SK-MEL-5 (cell line): ENCODE data around the gene CNTNAP5. TPM values are rescaled to one million over a fixed set of nuclear protein-coding genes. Genes with fewer than 3 reads are reported as not detected.
A peak's percentile ranks its signal among the peaks of the same experiment; 100 is the strongest.

ENCODE experiments used
- DNase-seq: peaks from one replicate; pipeline ENCODE4 v3.0.0-alpha.2; 2016; ENCODE audit warnings: low read depth, low spot score
- in situ Hi-C: cut with HindIII; loops from 2 replicates; pipeline ENCODE4 v1.10.0; 2016; ENCODE audit warnings: low sequenced_read_pairs, high pct_unique_total_duplicates, low pct_unique_long_range_greater_than_20kb
- total RNA-seq: library from RNA; depleted of rRNA; stranded (reverse); fragments of >200 nt; shearing (Covaris generic); gene quantifications from 2 replicates; pipeline ENCODE4 v1.2.3, GENCODE V29; 2014

Gene CNTNAP5
- total RNA-seq, 1 experiment from 2014 or later = not detected

DNA sequence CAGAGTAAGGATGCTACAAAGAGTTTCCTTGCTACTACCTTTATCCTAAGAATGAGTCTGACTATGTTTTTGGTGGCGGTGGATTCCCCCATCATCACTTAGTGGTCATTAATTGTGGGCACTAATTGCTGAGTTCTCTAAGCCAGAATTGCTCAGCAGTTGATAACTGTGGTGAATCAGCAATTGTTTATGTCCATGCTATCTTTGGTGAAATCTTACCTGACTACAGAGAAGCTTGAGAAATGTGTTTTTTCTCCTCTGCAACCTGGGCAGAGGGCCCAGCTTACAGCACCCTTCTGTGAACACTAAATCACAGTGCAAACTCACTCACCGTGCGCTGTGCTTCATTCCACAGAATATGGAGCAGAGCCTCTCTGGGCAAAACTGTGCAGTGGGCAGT lies 683.6 kb downstream of the CNTNAP5 start:
- in situ Hi-C loops = no loop called here
- no peak for DNase-seq

DNA sequence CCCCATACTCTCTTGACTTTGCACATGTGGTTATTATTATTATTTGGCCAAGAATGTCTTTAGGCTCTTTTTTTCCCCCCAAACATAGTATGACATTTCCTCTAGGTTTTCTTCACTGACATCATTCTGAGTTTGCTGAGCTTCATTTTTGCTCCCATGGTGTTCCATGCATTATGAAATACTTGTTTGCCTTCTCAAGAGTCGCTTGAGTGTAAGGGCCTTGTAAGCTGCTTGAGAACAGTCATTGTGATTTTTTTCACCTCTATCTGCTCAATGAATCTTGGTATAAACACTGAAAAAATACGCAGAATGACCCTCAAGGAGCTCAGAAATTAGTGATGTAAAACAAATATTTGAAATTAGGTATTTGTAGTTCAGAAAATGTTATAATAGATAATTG lies 688.9 kb downstream of the CNTNAP5 start:
- in situ Hi-C loops = no loop called here
- no peak for DNase-seq

GRCh38 chr2:124725187-124725586 lies 700.1 kb downstream of the CNTNAP5 start:
- no peak for DNase-seq
- in situ Hi-C loops = no loop called here

DNA sequence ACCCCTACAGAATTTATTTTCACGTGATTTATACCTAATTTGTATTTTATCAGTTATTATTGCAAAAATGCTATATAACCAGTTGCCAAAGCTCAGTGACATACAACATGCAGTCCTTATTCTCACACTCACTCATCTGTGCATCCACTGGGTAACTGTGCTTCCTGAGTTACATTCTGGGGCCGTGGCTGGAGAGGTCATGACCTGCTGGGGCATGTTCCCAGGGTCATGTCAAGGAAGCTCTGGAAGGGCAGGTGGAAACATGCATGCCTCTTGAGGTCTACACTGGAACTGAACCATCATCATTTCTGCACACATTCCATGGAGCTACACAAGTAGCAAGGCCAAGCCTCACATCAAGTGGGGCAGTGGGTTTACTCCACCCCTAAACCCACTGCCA lies 715.5 kb downstream of the CNTNAP5 start:
- DNase-seq = no peak
- in situ Hi-C loops = no loop called here

DNA sequence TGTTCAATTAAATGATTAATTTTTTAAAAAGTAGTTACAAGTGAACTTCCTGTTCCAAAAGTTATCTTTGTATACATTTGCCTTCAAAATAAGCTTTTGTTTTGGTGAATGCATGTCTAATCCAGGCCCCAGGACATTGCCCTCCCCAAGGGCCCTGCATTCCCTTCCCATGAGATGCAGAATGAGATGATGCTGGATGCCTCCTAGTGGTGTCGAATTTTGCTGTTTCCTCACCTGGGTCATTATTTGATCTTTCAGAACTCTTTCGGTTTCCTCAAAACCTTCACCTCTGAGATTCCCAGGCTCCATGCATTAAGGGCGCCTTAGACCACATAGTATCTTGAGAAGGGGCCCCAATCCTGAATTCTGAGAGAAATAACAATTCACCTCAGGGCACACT lies 728.8 kb downstream of the CNTNAP5 start:
- in situ Hi-C loops = no loop called here
- no peak for DNase-seq

DNA sequence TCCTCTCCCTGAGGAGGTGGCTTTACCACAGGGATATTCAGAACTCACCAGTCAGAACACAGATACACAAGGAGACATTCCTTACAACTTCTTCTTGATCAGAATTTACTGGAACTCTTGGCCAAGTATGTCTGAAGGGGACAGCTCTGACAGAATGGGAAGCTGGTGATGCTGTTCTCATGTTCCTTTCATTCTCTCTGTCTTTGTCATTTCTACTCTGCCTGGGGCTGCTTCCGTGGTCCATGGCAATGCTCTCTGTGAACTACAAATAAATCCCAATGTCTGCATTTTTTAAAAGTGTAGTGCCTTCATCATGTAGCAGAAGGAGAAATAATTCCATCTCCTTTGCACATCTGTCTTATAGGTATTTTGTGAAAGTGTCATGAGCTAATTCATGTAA lies 730.3 kb downstream of the CNTNAP5 start:
- no peak for DNase-seq
- in situ Hi-C loops = no loop called here

DNA sequence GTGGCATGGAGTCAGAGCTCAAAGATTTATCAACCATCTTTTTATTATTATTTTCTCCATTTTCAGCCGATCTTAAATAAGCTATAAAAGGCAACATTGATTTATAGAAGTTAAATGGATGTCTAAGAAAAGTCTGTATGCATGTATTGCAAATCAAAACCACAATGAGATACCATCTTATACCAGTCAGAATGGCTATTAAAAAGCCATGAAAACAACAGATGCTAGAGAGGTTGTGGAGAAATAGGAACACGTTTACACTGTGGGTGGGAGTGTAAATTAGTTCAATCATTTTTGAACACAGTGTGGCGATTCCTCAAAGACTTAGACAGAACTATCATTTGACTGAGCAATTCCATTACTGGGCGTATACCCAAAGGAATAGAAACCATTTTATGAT lies 731.0 kb downstream of the CNTNAP5 start:
- in situ Hi-C loops = no loop called here
- no peak for DNase-seq

DNA sequence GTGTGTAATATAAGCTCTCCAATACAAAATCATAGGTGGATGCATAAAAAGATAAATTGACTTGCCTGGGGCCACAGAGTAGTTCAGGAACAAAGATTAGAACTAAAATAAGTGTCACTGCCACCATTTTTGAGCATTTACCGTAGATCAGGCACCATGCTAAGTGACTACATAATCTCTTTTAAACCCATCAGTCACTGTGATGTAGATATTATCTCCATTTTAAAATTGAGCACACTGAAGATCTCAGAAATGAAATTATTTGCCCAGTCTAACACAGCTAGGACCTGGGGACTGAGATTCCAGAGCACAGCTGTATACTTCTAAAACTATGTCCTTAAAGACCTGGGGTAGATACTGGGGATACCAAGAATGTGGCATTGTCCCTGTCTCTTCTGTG lies 737.3 kb downstream of the CNTNAP5 start:
- in situ Hi-C loops = no loop called here

GRCh38 chr2:124763611-124764010 lies 738.5 kb downstream of the CNTNAP5 start:
- in situ Hi-C loops = no loop called here
- DNase-seq = no peak

More for the DNA sequence above, 737.3 kb downstream of the CNTNAP5 start:
- DNase-seq = no peak

DNA sequence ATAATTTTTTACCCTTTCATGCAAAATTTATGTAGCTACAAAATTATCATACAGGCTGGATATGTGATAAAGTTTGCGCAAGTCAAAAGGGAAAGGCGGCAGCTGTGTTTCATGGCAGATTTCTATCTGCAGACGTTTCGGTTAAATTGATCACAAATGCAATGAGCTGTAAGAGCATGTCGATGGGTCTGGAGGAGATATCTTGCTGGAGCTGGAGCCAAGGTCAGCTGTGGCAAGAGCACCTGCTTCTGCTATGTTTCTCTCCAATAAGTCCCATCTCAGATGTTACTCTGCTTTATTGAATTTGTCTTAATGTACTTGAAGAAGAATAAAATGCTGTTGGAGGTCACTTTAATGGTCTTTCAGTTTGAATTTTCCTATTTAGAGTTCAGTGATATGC lies 749.7 kb downstream of the CNTNAP5 start:
- in situ Hi-C loops = no loop called here
- DNase-seq = no peak

DNA sequence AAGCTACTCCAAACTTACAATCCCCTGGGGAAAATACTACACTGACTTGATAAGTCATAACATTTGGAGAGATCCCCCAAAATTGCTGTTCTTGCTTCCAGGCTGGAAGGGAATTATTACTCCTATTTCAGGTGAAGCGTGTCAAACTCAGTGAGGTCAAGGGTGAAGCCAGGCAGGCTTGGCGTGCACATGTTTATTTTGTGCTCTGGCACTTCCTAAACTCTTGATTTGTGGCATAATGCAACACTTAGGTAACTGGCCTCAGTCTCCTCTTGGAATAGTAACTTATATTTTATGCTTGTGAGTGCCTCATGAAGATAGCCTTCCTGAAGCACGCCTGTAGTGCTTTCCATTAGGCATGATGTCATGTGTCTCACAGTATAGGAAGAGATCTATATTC lies 751.2 kb downstream of the CNTNAP5 start:
- in situ Hi-C loops = no loop called here
- DNase-seq = no peak

GRCh38 chr2:124778076-124778475 lies 753.0 kb downstream of the CNTNAP5 start:
- DNase-seq = no peak
- in situ Hi-C loops = no loop called here

GRCh38 chr2:124796647-124797046 lies 771.6 kb downstream of the CNTNAP5 start:
- no peak for DNase-seq
- in situ Hi-C loops = no loop called here

- no peak for DNase-seq
- in situ Hi-C loops = no loop called here
Measured at GRCh38 chr2:124797049-124797448, 772.0 kb downstream of the CNTNAP5 start.

DNA sequence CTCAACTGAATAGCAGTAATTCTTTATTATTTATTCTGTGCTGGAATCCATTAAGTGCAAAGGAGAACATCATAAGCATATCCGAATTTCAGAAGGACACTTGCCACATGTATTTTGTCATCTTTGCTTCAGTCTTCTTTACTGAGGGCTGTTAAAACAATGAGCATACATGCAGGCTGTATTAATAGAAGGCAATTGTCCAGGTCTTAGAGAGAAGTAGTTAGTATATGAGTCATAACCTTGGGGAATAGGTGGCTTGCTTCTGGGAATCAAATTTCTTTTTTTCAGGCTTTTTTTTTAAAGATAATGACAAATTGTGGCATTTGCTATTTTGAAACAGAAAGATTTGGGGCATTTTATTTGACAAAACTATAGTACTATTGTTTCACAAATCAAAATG lies 773.5 kb downstream of the CNTNAP5 start:
- in situ Hi-C loops = no loop called here
- DNase-seq = no peak

GRCh38 chr2:124804014-124804940 lies 779.2 kb downstream of the CNTNAP5 start:
- in situ Hi-C loops = no loop called here
- peak; percentile 70 for DNase-seq

DNA sequence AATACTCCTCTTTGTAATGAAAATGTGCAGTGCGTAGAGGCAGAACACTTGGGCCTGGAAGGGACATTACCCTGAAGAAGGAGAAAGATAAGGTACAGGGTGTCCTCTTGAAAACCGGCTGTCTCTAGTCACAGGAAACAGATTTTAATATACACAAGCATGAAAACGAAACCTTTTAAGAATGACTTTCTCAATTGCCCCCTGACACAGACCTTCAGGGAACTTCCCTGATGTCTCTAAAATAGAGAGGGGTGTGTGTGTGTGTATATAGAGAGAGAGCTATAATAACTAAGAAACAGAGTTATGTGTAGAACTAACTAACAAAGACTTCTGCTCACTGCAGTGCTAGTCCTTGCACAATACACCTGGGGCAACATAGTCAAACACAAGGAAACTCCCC lies 780.0 kb downstream of the CNTNAP5 start:
- in situ Hi-C loops = no loop called here
- no peak for DNase-seq

- DNase-seq = peak; percentile 58
- in situ Hi-C loops = no loop called here
Measured at GRCh38 chr2:124810132-124810531, 785.0 kb downstream of the CNTNAP5 start.

DNA sequence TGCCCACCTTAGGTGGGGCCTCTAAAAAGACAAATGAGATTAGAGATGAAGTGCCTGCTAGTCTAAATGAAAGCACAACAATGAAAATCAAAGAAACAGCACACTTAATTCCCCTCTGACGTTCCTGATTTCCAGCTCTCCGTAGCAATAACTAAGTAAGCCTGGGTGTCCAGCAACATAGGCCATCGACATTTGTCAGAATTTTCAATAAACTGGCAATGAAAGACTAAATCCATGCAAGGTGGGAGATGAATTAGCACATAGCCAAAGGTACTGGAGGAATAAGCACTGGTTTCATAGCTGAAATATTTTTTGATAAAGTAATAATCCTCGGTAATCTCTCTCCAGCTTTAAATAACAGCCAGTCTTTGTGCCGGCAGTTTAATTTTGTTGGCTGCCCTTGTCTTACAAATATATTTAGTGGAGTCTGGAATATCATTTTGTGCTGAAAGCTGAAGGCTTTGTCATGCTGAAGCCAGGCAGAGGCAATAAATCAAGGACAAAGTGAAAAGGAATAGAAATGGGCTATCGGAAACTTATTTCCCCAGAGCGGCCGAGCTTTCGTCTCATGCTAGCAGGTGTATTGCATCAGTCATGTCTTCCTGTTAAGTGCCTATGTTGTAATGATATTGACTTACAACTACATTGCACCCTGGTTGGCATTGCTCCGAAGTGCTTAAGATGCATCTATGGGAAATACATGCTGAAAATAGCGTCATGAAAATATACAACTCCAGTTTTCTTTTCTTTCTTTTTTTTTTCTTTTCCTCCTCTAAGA lies 790.1 kb downstream of the CNTNAP5 start:
- in situ Hi-C loops = no loop called here
- no peak for DNase-seq
